SIG-M5 (cell line): ENCODE measurements around the gene HIP1R.

Experiments
- DNase-seq: peaks from one replicate; lab custom pipeline; 2025; lab: John Stamatoyannopoulos, UW

The HIP1R gene

GRCh38 chr12:122847516-122847836, 12.2 kb downstream of the HIP1R start:
- no peak for DNase-seq

GRCh38 chr12:122847921-122848421, 12.7 kb downstream of the HIP1R start:
- no peak for DNase-seq

GRCh38 chr12:122848471-122849351, 13.5 kb downstream of the HIP1R start:
- no peak for DNase-seq

GRCh38 chr12:122849352-122850047, 14.2 kb downstream of the HIP1R start:
- DNase-seq: no peak

GRCh38 chr12:122850048-122850445, 14.8 kb downstream of the HIP1R start:
- no peak for DNase-seq

- DNase-seq: no peak
Measured at GRCh38 chr12:122850695-122851350, 15.6 kb downstream of the HIP1R start.

- DNase-seq: no peak
Measured at GRCh38 chr12:122851820-122852219, 16.6 kb downstream of the HIP1R start.

GRCh38 chr12:122852336-122853275, 17.3 kb downstream of the HIP1R start:
- no peak for DNase-seq

GRCh38 chr12:122853582-122854245, 18.5 kb downstream of the HIP1R start:
- no peak for DNase-seq

- no peak for DNase-seq
Measured at GRCh38 chr12:122854554-122854953, 19.3 kb downstream of the HIP1R start.

GRCh38 chr12:122855071-122855829, 20.0 kb downstream of the HIP1R start:
- no peak for DNase-seq

GRCh38 chr12:122855928-122856831, 20.9 kb downstream of the HIP1R start:
- DNase-seq: no peak

GRCh38 chr12:122856999-122857671, 21.9 kb downstream of the HIP1R start:
- DNase-seq: no peak

GRCh38 chr12:122858171-122858570, 22.9 kb downstream of the HIP1R start:
- DNase-seq: no peak

- no peak for DNase-seq
Measured at GRCh38 chr12:122858591-122859302, 23.5 kb downstream of the HIP1R start.

GRCh38 chr12:122859303-122860039, 24.2 kb downstream of the HIP1R start:
- DNase-seq: no peak
